Stimulated activated naive CD8-positive, alpha-beta T cell treated with anti-CD3 and anti-CD28 coated beads, Interleukin-15, amount 100 ng/mL, for 72 hours (primary cell): ENCODE results near the gene GRK1.
A peak's percentile ranks its signal among the peaks of the same experiment; 100 is the strongest.

Source experiments
- ATAC-seq: fragments of 150-1000 bp; cut with Tn5 transposase; 2 replicates; pipeline ENCODE4 v1.10.0; 2021; ENCODE audit warnings: mild to moderate bottlenecking, moderate library complexity
- DNase-seq, 2 donors: peaks; one replicate each; pipeline ENCODE4 v3.0.0; 2021 to 2022
- H3K27ac Mint-ChIP-seq, 2 donors: one replicate each; pipeline ENCODE4 v1.8.0; 2022; ENCODE audit warnings: mild to moderate bottlenecking in 2 of 2, mixed read lengths in 2 of 2, moderate library complexity in 2 of 2
- H3K27me3 Mint-ChIP-seq: one replicate; pipeline ENCODE4 v1.8.0; 2022; ENCODE audit warnings: mixed read lengths
- H3K4me1 Mint-ChIP-seq: one replicate; pipeline ENCODE4 v1.8.0; 2022; ENCODE audit warnings: mild to moderate bottlenecking, mixed read lengths
- H3K4me3 Mint-ChIP-seq, 2 donors: one replicate each; pipeline ENCODE4 v1.8.0; 2022; ENCODE audit warnings: mild to moderate bottlenecking in 2 of 2, mixed read lengths in 2 of 2, moderate library complexity in 1 of 2
- H3K9me3 Mint-ChIP-seq, 2 donors: one replicate each; pipeline ENCODE4 v1.8.0; 2022; ENCODE audit warnings: mixed read lengths in 2 of 2

Gene GRK1

DNA sequence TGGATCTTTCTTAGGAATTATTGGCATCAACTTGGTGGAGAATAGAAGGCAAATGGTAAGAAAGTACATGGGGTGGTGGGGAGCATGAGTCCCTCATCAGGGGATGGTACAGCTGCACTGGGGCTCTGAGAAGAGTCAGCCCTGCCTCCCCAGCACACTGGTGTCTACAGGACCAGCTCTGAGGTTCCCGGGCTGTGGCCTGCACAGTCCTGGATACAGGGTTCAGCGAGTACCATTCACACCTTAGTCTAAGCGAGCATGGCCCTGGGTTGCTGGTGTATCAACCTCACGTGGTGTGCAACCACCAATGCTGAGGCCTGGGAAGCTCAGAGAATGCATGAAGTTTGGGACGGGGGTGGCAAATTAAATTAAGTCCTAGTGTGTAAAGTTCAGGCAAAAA lies 102.1 kb downstream of the GRK1 start:
- Mint-ChIP-seq H3K9me3 (peaks cover 0 to 5% of the 10 kb centered on the region in 2 donors), H3K27ac (no peak overlapping the region), H3K4me1 (peaks cover 7% of the 10 kb centered on the region), H3K4me3 (no peak overlapping the region), H3K27me3 (peaks cover 13% of the 10 kb centered on the region)
- DNase-seq: no peak
- ATAC-seq: no peak

DNA sequence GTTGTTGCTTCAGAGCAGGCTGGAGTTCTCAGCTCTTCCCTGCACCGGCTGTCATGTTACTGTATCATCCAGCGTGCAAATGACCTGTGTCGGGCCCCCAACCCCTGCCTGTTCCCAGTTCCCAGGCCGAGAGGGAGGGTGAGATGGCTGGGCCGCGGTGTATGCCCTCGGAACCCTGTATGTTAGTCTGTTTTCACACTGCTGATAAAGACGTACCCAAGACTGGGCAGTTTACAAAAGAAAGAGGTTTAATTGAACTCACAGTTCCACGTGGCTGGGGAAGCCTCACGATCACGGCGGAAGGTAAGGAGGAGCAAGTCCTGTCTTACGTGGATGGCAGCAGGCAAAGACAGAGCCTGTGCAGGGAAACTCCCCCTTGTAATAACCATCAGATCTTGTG lies 102.9 kb downstream of the GRK1 start:
- Mint-ChIP-seq H3K27me3 (peaks cover 13% of the 10 kb centered on the region), H3K27ac (no peak overlapping the region), H3K4me3 (no peak overlapping the region), H3K9me3 (peaks cover 0 to 5% of the 10 kb centered on the region in 2 donors), H3K4me1 (peaks cover 7% of the 10 kb centered on the region)
- ATAC-seq (no peak), DNase-seq (no peak)

DNA sequence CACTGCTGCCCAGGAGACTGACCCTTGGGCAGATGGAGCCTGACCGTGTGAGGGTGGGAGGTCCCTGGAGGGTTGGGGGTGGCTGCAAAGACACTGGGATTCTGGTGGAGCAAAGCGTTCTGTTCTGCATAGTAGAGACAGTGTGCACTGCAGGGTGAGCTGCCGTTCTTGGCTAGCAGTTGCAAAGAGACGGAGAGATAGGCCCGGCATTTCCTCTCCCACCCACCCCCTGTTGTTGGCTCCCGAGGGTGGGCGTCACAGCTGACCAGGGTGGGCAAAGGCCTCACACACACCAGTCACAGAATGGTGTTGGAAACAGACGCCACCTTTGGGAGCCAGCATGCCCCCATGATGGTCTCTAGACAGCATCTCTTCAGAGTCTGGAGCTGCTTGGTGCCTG lies 103.4 kb downstream of the GRK1 start:
- DNase-seq (no peak), ATAC-seq (no peak)
- Mint-ChIP-seq H3K27me3 (peaks cover 10% of the 10 kb centered on the region), H3K4me1 (peaks cover 7% of the 10 kb centered on the region), H3K4me3 (no peak overlapping the region), H3K27ac (no peak overlapping the region), H3K9me3 (peaks cover 0 to 5% of the 10 kb centered on the region in 2 donors)

DNA sequence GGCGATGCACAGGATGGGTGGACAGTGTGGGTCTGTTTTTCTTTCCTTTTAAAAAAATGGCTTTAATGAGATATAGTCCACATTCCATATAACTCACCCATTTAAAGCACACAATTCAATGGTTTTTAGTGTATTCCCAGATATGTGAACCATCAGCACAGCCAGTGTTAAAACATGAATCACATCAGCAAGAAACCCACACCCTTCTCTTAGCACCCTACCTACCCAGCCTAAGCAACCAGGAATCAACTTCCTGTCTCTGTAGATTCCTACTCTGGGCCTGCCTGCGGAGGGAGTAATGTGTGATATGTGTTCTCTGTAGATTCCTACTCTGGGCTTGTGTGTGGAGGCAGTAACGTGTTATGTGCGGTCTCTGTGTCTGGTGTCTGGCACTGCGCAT lies 103.9 kb downstream of the GRK1 start:
- Mint-ChIP-seq H3K4me1 (peaks cover 7% of the 10 kb centered on the region), H3K27me3 (peaks cover 5% of the 10 kb centered on the region), H3K4me3 (no peak overlapping the region), H3K9me3 (peaks cover 0 to 5% of the 10 kb centered on the region in 2 donors), H3K27ac (no peak overlapping the region)
- DNase-seq (no peak), ATAC-seq (no peak)

DNA sequence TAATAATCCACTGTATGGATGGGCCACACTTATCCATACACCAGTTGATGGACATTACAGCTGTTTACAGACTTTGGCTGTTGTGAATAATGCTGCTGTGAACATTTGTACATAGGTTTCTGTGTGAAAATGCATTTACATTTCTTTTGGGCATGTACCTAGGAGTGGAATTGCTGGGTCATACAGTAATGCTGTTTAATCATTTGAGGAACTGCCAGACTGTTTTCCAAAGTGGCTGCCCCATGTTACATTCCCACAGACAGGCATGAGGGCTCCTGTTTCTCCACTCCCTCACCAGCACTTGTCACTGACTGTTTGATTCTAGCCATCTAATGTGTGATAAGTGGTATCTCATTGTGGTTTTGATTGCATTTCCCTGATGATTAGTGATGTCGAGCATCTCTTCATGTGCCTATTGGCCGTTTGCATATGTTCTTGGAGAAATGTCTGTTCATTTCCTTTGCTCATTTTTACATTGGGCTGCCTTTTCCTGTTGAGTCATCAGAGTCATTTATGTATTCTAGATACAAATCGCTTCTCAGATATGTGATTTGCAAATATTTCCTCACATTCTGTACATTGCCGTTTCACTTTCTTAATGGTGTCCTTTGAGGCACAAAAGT lies 104.8 kb downstream of the GRK1 start:
- peaks cover 7% of the 10 kb centered on the region for H3K4me1 Mint-ChIP-seq
- peaks cover under 1% of the 10 kb centered on the region for H3K27me3 Mint-ChIP-seq
- H3K9me3 Mint-ChIP-seq: peaks cover 0 to 5% of the 10 kb centered on the region in 2 donors
- DNase-seq (no peak), ATAC-seq (peak; percentile 77)
- H3K27ac Mint-ChIP-seq: no peak overlapping the region
- H3K4me3 Mint-ChIP-seq: no peak overlapping the region

DNA sequence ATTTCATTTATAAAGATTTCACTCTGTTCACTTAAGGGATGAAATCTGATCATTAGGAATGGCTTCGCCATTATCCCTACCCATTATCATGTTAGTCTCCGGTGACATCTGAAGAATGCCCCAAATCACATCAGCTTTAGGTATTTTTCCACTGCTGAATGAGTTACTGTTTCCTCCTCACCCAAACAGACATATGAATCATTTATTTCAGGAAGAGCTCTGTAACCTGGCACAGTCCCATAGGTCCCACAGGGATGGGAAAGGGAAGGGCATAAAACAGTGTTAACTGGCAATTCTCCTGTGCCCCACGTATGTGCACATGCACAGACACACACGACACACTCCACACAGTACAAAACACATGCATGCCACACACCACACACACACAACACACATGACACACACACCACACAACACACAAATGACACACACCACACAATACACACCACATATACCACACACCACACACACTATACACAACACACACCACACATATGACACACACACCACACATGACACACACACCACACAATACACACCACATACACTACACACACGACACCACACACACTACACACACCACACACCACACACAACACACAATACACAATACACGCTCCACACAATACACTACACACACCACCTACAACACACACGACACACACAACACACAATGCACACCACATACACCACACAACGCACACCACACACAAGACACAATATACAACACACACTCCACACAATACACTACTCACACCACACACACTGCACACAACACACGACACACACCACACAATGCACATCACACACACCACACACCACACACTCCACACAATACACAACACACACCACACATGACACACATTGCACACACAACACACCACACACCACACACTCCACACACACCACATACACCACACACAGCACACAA lies 107.4 kb downstream of the GRK1 start:
- no peak for DNase-seq
- Mint-ChIP-seq H3K4me3 (no peak overlapping the region), H3K9me3 (peaks cover 0 to 5% of the 10 kb centered on the region in 2 donors), H3K27ac (no peak overlapping the region), H3K4me1 (peaks cover 7% of the 10 kb centered on the region), H3K27me3 (peaks cover 23% of the 10 kb centered on the region)
- ATAC-seq: no peak

DNA sequence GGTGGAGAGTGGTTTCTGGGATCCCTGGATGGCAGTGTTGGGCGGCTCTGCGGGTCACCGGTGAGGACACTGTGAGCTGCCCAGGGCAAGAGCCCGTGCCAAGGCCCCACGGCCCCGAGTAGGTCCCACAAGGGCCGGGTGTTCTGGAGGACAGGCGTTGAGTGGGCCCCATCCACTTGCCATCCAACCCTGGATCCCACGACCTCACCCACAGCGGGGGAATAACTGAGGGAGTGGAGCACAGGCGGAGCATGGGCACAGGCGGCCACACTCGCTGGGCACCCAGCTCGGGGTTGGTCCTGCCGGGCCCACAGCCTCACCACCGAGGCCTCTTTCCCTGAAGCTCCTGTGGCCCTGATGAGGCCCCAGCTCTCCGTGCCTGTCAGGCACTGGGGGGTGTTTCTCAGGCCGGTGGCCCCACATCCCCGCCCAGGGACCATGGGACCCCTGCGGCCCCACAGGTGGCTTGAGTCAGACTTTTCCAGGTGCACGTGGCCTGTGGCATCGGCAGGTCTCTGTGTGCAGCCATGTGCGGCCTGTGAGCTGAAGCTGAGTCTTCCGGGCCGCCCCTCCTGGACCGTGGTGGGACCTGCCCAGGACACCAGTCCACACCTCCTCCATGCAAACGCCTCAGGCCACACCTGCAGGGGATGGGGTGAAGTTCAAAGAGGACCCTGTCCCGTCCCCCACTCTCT lies 108.6 kb downstream of the GRK1 start:
- H3K9me3 Mint-ChIP-seq: peaks cover 0 to 5% of the 10 kb centered on the region in 2 donors
- no peak overlapping the region for H3K4me3 Mint-ChIP-seq
- peaks cover 26% of the 10 kb centered on the region for H3K27me3 Mint-ChIP-seq
- DNase-seq (no peak), ATAC-seq (no peak)
- no peak overlapping the region for H3K27ac Mint-ChIP-seq
- peaks cover 7% of the 10 kb centered on the region for H3K4me1 Mint-ChIP-seq

DNA sequence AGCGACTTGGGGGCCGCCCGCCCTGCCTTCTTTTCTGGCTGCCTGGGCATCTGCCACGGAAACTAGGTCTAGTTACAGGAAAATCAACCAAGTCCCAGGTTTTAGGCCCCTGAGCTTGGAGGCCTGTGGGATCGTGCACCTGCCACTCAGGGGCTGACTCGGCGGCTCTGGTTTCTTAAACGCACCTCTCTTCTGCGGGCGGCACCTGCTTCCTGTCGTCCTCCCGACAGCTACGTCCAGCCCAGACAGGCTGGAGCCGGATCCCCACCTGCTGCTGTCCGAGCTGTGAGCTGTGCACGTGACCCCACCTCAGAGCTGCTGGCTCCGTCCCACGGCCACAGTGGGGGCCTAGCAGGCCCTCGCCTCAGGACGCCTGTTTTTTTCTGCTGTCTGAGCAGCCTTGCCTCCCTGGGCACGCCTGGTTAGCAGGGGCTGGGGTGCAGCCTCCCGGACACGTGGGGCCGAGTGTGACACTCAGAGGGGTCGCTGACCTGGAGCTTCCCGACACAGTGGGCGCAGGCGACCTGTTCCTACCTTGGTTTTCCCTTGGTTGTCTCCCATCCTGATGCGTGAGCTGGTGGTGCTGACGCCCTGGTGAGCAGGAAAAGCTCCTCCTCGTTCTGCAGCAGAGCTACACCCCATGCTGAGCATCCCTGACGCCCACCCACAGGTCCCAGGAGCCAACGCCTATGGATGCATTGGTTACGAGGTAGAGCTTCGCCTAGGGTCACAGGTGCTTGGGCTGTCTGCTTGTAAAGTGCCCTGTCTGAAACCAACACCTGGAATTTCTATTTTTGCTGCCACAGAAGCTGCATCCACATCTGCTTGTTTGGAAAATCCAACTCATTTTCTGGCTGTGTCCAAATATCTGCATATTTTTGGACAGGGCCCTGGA lies 109.5 kb downstream of the GRK1 start:
- Mint-ChIP-seq H3K4me1 (peaks cover 7% of the 10 kb centered on the region), H3K27me3 (peaks cover 26% of the 10 kb centered on the region), H3K27ac (no peak overlapping the region), H3K9me3 (peaks cover 0 to 5% of the 10 kb centered on the region in 2 donors), H3K4me3 (no peak overlapping the region)
- DNase-seq (no peak), ATAC-seq (no peak)

DNA sequence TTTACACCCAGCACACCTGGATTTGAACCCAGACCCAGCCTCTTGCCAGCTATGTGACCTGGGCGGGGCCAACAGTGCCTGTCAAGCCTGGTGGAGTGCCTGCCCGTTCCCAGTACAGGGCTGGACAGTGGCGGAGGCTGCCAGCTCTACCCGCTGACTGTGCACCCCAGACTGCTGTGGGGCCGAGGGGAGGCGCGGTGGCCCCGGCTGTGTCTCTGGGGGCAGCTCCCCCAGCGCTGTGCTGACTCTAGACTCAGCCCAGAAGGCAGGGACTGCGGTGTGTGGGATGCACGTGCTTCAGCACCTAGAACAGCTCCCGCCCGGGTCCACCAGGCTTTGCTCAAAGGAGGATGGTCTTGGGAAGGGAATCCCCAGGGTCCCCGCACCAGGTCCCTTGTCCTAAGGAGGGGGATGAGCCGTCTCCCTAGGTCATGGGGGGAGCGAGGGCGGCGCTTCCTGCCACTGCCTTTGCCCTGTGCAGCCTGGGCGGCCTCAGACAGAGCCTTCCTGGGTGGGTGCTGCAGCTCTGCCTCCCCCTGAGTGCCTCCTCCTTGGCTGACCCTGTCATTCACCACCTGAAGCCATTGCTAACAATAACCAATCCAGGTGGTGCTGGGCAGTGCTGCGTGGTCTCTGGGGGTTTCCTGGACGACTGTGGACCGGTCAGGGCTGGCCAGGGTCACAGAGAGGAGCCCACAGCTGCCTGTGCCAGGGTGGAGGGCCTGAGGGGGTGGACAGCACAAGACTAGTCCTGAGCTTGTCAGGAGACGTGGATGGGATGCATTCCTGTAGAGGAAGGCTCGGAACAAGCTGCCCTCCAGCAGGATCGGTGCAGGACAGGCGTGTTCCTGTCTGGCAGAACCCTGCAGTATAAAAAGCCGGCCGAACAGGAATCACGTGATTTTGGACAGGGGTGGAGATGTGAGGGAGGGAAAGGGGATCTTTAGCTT lies 110.6 kb downstream of the GRK1 start:
- H3K9me3 Mint-ChIP-seq: peaks cover 0 to 3% of the 10 kb centered on the region in 2 donors
- peak; percentile 23 for ATAC-seq
- no peak for DNase-seq
- H3K27me3 Mint-ChIP-seq: peaks cover 26% of the 10 kb centered on the region
- H3K4me1 Mint-ChIP-seq: no peaks in the 10 kb centered on the region
- H3K27ac Mint-ChIP-seq: no peak overlapping the region
- H3K4me3 Mint-ChIP-seq: no peak overlapping the region

DNA sequence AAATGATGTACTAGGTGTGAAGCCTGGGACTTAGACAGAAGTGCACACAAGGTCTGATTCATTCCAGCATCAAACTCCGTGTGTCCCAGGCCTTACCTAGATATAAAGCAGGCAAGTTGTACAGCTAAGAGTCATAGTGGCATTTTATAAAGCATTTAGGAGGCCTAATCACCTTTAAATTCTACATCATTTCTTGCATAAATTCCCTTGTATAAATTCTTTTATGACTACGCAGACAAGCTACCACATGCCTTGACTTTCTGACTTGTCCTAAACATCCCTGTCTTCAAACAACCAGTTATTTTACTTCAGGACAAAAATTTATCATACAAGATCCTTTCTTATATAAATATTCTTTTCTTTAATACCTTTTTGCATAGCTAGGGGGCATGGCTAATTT lies 114.6 kb downstream of the GRK1 start:
- Mint-ChIP-seq H3K9me3 (no peaks in the 10 kb centered on the region), H3K27ac (no peak overlapping the region), H3K4me3 (no peak overlapping the region)

DNA sequence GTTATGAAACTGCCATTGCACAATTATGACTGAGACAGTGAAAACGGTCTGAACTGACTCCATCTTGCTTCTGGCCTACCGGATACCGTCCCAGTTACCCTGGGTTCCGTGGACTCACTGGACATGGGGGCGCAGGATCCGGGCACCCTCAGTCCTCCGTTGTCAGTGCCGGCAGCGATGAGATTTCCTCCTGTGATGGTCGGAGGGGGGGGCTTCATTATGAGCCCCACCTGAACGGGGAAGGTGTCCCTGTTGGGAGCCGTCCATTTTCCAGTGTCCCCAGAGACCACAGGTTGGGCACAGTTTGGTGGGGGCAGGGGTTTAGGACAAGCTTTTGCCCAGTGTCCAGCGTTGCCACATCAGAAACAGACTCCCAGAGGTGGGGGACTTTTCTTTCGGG lies 115.5 kb downstream of the GRK1 start:
- ATAC-seq (no peak), DNase-seq (no peak)
- H3K9me3 Mint-ChIP-seq: no peaks in the 10 kb centered on the region
- peaks cover 7% of the 10 kb centered on the region for H3K4me1 Mint-ChIP-seq
- H3K27me3 Mint-ChIP-seq: peaks cover 34% of the 10 kb centered on the region
- H3K27ac Mint-ChIP-seq: no peak overlapping the region
- H3K4me3 Mint-ChIP-seq: no peak overlapping the region

More for the DNA sequence above, 114.6 kb downstream of the GRK1 start:
- H3K27me3 Mint-ChIP-seq: peaks cover 41% of the 10 kb centered on the region
- ATAC-seq (no peak), DNase-seq (no peak)
- peaks cover 7% of the 10 kb centered on the region for H3K4me1 Mint-ChIP-seq

DNA sequence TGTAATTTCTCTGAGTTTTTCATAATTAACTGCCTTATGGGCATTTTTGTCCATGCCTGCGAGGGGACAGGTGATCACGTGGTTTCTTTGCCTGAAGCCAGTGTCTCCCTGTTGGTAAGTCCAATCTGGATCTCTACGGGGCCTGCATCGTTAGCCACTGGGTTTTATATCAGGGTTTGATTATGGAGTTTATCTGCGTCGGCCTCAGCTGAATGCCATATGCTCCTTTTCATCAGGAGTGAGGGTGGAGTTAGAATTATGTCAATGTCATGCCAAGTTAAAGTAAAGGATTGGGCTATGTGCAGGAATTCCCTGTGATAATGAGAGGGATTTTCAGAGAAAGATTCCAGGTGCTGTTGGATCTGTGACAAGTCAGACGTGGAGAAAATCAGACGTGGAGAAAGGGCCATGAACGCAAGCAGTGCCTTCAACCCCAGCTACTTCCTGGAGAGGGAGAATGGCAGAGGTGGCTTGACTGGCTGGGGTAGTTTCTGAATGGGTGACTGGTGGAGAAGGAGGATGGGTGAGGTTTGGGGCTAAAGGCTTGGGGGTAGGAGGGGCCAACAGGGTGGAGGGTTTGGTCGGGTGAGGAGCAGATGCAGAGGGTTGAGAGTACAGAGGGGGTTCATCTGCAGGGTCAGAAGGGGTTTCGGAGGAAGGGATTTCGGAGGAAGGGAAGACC lies 116.3 kb downstream of the GRK1 start:
- ATAC-seq: no peak
- Mint-ChIP-seq H3K27ac (no peak overlapping the region), H3K4me1 (peaks cover 7% of the 10 kb centered on the region), H3K4me3 (no peak overlapping the region), H3K9me3 (no peaks in the 10 kb centered on the region), H3K27me3 (peaks cover 29% of the 10 kb centered on the region)
- no peak for DNase-seq

DNA sequence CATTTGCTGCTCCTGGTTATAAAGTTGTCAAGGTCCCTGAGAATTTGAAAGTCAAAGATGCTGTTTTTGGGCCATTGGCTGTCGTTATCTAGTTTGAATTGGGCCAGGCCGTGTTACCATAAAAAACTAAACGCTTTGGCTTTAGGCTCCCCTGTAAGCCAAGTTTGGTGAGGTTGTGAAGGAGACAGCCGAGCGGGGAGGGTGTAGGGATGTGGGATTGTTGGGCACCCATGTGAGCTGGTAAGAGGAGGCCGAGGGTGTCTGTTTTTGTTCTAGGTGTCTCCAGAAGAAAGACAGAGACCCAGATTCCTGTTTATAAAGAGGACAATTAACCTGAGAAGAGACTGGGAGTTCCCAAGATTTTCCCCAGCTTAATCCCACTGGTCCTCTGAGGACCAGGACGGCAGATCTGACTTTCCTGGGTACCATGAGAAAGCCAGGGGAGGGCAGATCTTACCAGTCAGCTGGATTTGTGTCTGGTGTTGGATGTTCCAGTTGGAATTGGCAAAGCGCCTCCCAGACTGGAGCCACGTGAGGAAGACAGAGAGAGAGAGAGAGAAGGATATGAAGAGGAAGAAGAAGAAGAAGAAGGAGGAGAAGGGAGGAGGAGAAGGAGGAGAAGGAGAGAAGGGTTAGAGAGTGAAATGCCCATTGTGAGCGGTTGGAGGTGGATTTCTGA lies 117.1 kb downstream of the GRK1 start:
- Mint-ChIP-seq H3K9me3 (no peaks in the 10 kb centered on the region), H3K4me1 (peaks cover 7% of the 10 kb centered on the region), H3K27ac (no peak overlapping the region), H3K27me3 (peaks cover 25% of the 10 kb centered on the region), H3K4me3 (no peak overlapping the region)
- no peak for ATAC-seq
- no peak for DNase-seq
